Measurements from ENCODE around the gene NAP1L4. TPM values are rescaled to one million over a fixed set of nuclear protein-coding genes. Genes with fewer than 3 reads are reported as not detected.

Gene NAP1L4
- total and polyA plus RNA-seq, 2 of the 8 experiments (the other 6 are each of a cell fraction or from before 2014, with no cell fraction given): 75.8 to 194 TPM

DNA sequence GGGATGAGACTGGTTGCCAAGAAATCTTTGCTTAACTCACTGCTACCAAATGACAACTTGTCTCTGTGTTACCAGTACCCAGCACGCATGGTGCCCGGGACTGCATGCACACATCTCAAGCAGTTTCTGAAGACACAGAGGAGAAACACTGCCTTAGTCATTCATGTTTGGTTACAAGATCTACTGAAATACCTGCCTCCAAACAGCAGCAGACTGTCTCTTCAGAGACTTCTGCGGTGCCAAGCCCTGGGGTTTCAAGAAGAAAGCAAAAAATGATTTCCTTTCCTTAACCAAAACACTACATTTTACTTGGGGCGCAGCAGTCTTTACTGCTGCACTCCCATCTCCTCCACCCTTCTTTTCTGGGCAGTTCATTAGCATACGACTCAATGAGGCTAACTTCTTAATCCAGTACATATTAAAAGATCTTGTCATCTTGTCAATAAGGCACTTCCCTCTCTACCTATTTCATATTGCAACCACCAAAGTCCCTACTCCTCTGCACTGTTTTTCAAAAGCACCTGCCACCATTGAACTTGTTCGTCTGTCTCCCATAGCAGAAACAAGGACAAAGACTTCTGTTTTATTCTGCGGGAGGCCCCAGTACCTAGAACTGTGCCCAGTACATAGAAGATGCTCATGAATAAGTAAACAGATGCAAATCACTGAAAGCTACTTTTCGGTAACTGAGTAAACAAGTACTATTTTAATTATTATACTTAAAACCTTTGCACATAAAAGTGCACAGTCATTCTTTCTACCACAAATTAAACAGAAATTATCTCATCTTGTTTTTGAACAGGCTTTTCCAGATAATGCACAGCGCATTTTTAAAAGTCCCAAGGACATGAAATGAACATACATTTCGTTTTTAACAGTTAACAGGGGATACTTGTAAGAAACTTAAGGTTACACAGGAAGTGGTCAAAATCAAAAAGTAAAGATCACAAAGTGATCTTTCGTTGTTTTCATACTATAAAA, 4.0 kb downstream of the NAP1L4 start (continued):
- TF ChIP-seq SP2 (IDR thresholded peaks at IDR 0.05; ENCODE audit: low read length): no peak
- no peak for TF ChIP-seq SP4 (IDR thresholded peaks at IDR 0.05; ENCODE audit: low read length)
- TF ChIP-seq RAD21 (IDR thresholded peaks at IDR 0.05 in 1 of 2, conservative IDR thresholded peaks at IDR 0.05 in 1 of 2; ENCODE audit: low read depth in 2 of 2, low read length in 2 of 2): no peak
- TF ChIP-seq TAF1 (IDR thresholded peaks at IDR 0.05; ENCODE audit: low read depth, low read length): no peak
- TF ChIP-seq, protein P1, sequence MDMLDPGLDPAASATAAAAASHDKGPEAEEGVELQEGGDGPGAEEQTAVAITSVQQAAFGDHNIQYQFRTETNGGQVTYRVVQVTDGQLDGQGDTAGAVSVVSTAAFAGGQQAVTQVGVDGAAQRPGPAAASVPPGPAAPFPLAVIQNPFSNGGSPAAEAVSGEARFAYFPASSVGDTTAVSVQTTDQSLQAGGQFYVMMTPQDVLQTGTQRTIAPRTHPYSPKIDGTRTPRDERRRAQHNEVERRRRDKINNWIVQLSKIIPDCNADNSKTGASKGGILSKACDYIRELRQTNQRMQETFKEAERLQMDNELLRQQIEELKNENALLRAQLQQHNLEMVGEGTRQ (IDR thresholded peaks at IDR 0.05; ENCODE audit: low read length): no peak
- no peak for TF ChIP-seq CBX8 (IDR thresholded peaks at IDR 0.05; ENCODE audit: borderline replicate concordance, low read depth, low read length)
- TF ChIP-seq SIRT6 (IDR thresholded peaks at IDR 0.05; ENCODE audit: low read length): no peak
- no peak for TF ChIP-seq RXRA (IDR thresholded peaks at IDR 0.05; ENCODE audit: insufficient read depth, low read depth, low read length)

Data from H1 (cell line).